ENCODE measurements around the gene RIPPLY3. TPM values are rescaled to one million over a fixed set of nuclear protein-coding genes. Genes with fewer than 3 reads are reported as not detected.

Gene RIPPLY3
- total and polyA plus RNA-seq, 2 experiments from 2014 or later: 2.5 to 2.8 TPM

GRCh38 chr21:36960676-36961284 is 45.7 kb upstream of the RIPPLY3 start (continued):
- TF ChIP-seq, protein P1, sequence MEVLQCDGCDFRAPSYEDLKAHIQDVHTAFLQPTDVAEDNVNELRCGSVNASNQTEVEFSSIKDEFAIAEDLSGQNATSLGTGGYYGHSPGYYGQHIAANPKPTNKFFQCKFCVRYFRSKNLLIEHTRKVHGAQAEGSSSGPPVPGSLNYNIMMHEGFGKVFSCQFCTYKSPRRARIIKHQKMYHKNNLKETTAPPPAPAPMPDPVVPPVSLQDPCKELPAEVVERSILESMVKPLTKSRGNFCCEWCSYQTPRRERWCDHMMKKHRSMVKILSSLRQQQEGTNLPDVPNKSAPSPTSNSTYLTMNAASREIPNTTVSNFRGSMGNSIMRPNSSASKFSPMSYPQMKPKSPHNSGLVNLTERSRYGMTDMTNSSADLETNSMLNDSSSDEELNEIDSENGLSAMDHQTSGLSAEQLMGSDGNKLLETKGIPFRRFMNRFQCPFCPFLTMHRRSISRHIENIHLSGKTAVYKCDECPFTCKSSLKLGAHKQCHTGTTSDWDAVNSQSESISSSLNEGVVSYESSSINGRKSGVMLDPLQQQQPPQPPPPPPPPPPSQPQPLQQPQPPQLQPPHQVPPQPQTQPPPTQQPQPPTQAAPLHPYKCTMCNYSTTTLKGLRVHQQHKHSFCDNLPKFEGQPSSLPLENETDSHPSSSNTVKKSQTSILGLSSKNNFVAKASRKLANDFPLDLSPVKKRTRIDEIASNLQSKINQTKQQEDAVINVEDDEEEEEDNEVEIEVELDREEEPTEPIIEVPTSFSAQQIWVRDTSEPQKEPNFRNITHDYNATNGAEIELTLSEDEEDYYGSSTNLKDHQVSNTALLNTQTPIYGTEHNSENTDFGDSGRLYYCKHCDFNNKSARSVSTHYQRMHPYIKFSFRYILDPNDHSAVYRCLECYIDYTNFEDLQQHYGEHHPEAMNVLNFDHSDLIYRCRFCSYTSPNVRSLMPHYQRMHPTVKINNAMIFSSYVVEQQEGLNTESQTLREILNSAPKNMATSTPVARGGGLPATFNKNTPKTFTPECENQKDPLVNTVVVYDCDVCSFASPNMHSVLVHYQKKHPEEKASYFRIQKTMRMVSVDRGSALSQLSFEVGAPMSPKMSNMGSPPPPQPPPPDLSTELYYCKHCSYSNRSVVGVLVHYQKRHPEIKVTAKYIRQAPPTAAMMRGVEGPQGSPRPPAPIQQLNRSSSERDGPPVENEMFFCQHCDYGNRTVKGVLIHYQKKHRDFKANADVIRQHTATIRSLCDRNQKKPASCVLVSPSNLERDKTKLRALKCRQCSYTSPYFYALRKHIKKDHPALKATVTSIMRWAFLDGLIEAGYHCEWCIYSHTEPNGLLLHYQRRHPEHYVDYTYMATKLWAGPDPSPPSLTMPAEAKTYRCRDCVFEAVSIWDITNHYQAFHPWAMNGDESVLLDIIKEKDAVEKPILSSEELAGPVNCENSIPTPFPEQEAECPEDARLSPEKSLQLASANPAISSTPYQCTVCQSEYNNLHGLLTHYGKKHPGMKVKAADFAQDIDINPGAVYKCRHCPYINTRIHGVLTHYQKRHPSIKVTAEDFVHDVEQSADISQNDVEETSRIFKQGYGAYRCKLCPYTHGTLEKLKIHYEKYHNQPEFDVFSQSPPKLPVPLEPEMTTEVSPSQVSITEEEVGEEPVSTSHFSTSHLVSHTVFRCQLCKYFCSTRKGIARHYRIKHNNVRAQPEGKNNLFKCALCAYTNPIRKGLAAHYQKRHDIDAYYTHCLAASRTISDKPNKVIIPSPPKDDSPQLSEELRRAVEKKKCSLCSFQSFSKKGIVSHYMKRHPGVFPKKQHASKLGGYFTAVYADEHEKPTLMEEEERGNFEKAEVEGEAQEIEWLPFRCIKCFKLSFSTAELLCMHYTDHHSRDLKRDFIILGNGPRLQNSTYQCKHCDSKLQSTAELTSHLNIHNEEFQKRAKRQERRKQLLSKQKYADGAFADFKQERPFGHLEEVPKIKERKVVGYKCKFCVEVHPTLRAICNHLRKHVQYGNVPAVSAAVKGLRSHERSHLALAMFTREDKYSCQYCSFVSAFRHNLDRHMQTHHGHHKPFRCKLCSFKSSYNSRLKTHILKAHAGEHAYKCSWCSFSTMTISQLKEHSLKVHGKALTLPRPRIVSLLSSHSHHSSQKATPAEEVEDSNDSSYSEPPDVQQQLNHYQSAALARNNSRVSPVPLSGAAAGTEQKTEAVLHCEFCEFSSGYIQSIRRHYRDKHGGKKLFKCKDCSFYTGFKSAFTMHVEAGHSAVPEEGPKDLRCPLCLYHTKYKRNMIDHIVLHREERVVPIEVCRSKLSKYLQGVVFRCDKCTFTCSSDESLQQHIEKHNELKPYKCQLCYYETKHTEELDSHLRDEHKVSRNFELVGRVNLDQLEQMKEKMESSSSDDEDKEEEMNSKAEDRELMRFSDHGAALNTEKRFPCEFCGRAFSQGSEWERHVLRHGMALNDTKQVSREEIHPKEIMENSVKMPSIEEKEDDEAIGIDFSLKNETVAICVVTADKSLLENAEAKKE (CRISPR knock-in tag; IDR thresholded peaks at IDR 0.05): no peak
- TF ChIP-seq, protein P2, sequence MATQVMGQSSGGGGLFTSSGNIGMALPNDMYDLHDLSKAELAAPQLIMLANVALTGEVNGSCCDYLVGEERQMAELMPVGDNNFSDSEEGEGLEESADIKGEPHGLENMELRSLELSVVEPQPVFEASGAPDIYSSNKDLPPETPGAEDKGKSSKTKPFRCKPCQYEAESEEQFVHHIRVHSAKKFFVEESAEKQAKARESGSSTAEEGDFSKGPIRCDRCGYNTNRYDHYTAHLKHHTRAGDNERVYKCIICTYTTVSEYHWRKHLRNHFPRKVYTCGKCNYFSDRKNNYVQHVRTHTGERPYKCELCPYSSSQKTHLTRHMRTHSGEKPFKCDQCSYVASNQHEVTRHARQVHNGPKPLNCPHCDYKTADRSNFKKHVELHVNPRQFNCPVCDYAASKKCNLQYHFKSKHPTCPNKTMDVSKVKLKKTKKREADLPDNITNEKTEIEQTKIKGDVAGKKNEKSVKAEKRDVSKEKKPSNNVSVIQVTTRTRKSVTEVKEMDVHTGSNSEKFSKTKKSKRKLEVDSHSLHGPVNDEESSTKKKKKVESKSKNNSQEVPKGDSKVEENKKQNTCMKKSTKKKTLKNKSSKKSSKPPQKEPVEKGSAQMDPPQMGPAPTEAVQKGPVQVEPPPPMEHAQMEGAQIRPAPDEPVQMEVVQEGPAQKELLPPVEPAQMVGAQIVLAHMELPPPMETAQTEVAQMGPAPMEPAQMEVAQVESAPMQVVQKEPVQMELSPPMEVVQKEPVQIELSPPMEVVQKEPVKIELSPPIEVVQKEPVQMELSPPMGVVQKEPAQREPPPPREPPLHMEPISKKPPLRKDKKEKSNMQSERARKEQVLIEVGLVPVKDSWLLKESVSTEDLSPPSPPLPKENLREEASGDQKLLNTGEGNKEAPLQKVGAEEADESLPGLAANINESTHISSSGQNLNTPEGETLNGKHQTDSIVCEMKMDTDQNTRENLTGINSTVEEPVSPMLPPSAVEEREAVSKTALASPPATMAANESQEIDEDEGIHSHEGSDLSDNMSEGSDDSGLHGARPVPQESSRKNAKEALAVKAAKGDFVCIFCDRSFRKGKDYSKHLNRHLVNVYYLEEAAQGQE (IDR thresholded peaks at IDR 0.05; ENCODE audit: unreplicated experiment): no peak
- no peak for TF ChIP-seq EZH2phosphoT487 (IDR thresholded peaks at IDR 0.05; ENCODE audit: unreplicated experiment)
- TF ChIP-seq, protein P3, sequence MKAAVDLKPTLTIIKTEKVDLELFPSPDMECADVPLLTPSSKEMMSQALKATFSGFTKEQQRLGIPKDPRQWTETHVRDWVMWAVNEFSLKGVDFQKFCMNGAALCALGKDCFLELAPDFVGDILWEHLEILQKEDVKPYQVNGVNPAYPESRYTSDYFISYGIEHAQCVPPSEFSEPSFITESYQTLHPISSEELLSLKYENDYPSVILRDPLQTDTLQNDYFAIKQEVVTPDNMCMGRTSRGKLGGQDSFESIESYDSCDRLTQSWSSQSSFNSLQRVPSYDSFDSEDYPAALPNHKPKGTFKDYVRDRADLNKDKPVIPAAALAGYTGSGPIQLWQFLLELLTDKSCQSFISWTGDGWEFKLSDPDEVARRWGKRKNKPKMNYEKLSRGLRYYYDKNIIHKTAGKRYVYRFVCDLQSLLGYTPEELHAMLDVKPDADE (IDR thresholded peaks at IDR 0.05): no peak

Data from GM23338 (cell line).